Sciatic nerve (tissue), 2 donors: ENCODE results near the gene RSKR. TPM values are rescaled to one million over a fixed set of nuclear protein-coding genes. Genes with fewer than 3 reads are reported as not detected.
A peak's percentile ranks its signal among the peaks of the same experiment; 100 is the strongest.

Source experiments
- ATAC-seq: fragments of 200-7000 bp; cut with Tn5 transposase; one replicate; pipeline ENCODE4 v1.9.1; 2020; ENCODE audit warnings: mild to moderate bottlenecking, moderate library complexity
- DNase-seq: peaks from one replicate; pipeline ENCODE4 v3.0.0-alpha.2; 2020; ENCODE audit warnings: low spot score
- intact Hi-C: fragments of 100-400 bp; cut with DNase I; formaldehyde crosslinking; loops from one replicate; pipeline ENCODE4 v1.14.2; 2022
- total RNA-seq: library from RNA; stranded (reverse); fragmentation: NEBNext Ultra II Directional; extraction: Animal tissue kit (Norgen Biotek cat#: 25700); gene quantifications from one replicate; pipeline ENCODE4 v1.2.1, GENCODE V29; 2021
- donor health status: DM: no; HTN: no; CAD: no.
- donor health status: DM: no; HTN: no; CAD: no.

The RSKR gene
- total RNA-seq, 1 donor from 2014 or later = 14.4 TPM

DNA sequence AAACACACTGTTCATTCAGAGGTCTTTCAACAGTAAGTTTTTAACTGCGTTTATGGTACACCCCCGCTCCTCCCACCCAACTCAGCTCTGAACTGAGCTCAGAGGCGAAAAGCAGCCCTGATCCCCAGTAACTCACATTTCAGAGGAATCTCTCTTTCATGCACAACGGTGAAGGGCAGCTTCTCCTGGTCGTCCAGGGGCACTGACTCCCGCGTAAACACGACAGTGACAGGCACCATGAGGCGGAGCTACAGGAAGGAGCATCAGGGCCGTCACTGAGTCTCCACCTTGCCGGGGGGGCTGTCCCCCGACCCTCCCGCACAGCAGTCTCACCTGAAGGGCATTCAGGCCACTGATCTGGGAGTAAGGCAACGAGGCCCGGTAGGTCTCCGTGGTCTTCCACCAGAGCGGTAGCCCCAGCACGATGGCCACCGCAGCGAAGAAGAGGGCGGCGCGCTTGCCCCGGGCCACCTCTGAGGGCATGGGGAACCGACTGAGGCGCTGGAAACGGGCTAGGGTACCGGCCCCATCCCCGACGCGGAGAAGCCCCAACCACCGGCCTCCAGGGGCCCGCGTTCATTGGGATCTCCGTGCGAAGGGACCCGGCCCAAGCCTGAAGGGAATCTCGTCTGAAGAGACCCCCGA is 43.1 kb downstream of the RSKR start:
- DNase-seq (no peak), ATAC-seq (peak; percentile 41)
- intact Hi-C loops = no loop called here

DNA sequence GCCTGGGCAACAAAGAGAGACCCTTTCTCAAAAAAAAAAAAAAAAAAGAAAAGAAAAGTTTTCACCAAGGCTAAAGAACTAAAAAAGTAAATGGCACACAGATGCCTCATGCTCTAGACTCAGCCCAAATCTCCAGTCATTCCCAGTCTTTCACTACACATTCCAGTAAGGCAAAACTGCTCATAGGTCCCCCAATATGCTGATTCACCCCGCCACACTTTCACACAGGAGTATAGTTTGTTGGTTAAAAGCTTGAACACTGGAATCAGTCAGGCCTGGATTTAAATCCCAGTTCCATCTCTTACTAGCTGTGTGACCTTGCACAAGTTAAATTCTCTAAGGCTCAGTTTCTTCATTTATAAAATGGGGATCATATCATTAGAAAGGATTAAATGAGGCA is 44.5 kb downstream of the RSKR start:
- intact Hi-C loops = no loop called here
- ATAC-seq = no peak
- DNase-seq = no peak

DNA sequence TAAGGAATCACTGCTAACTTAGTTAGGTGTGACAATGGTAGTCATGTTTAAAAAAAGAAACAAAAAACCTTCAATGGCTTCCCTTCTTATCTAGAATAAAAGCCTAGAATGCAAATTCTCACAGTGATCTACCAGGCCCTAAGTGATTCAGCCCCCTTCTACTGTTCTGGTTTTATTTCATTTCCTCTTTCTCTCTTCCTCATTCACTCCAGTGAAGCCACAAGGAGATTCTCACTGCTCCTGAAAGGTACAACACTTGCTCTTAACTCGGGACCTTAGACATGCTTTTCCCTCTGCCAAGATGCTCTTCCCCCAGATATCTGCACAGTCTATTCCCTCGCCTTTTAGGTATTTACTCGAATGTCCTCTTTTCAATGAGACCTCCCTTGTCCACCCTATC is 46.4 kb downstream of the RSKR start:
- intact Hi-C loops = no loop called here
- DNase-seq = no peak
- no peak for ATAC-seq

DNA sequence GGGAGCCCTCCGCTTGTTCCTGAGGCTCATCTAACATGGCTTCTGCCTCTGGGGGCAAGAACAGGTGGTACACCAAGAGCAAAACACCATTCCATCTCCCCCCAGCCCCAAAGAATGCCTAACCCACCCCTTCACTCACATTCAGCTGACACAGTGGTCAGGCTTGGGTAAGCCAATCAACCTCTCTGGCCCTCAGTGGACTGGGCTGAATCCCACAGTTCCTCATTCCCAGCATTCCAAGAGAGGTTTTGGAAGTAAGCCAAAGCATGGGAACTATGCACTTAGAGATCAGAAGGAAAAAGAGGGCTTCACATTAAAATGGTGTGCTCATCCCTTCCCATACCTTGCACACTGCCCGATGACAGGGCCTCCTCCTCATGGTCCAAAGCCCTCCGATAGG is 50.5 kb downstream of the RSKR start:
- no peak for ATAC-seq
- intact Hi-C loops = no loop called here
- DNase-seq = no peak

Other genes with a start within 250 kb of the RSKR start
- gene SEBOX, start 249.0 kb downstream of the RSKR start, total RNA-seq = not detected
- 2.1 TPM for gene VTN, start 243.9 kb downstream of the RSKR start, total RNA-seq
- 12.7 TPM for gene SARM1, start 242.5 kb downstream of the RSKR start, total RNA-seq
- 12.8 TPM for gene SLC46A1, start 208.0 kb downstream of the RSKR start, total RNA-seq
- not detected for gene SLC13A2, start 140.5 kb downstream of the RSKR start, total RNA-seq
- not detected for gene FOXN1, start 107.8 kb downstream of the RSKR start, total RNA-seq
- gene UNC119, start 61.6 kb downstream of the RSKR start, total RNA-seq = 28.3 TPM
- gene PIGS, start 42.7 kb downstream of the RSKR start, total RNA-seq = 40.4 TPM
- 99.7 TPM for gene ALDOC, start 37.3 kb downstream of the RSKR start, total RNA-seq
- 20.9 TPM for gene SPAG5, start 15.2 kb downstream of the RSKR start, total RNA-seq
- gene BLTP2, start 31.0 kb upstream of the RSKR start, total RNA-seq = 115 TPM
- gene SDF2, start 47.7 kb upstream of the RSKR start, total RNA-seq = 33.7 TPM
- 70.7 TPM for gene SUPT6H, start 48.0 kb upstream of the RSKR start, total RNA-seq
- 7.6 TPM for gene PROCA1, start 97.7 kb upstream of the RSKR start, total RNA-seq
- 81.3 TPM for gene RAB34, start 103.7 kb upstream of the RSKR start, total RNA-seq
- gene RPL23A, start 105.8 kb upstream of the RSKR start, total RNA-seq = 1,089 TPM
- gene TLCD1, start 112.0 kb upstream of the RSKR start, total RNA-seq = 3.1 TPM
- gene NEK8, start 114.6 kb upstream of the RSKR start, total RNA-seq = 3.4 TPM
- gene TRAF4, start 129.8 kb upstream of the RSKR start, total RNA-seq = 39.2 TPM
- gene FAM222B, start 228.6 kb upstream of the RSKR start, total RNA-seq = 17.3 TPM
- gene ERAL1, start 240.8 kb upstream of the RSKR start, total RNA-seq = 23.0 TPM